AG09309 (cell line): ENCODE data around the gene ZFYVE28.

Experiments
- DNase-seq: peaks from one replicate; pipeline ENCODE4 v3.0.0-alpha.2; 2010; ENCODE audit warnings: low read depth
- H3K4me3 ChIP-seq: 2 replicates; pipeline ENCODE4 v1.5.1; 2011; ENCODE audit warnings: mild to moderate bottlenecking, low read depth, low read length, moderate library complexity; ENCODE audit not compliant: control insufficient read depth
- TF ChIP-seq, protein P1 (sequence below): IDR thresholded peaks from 2 replicates; pipeline ENCODE4 v1.5.1; 2011; ENCODE audit warnings: mild to moderate bottlenecking, low read depth, low read length, inconsistent platforms; ENCODE audit not compliant: insufficient read depth, control insufficient read depth; ENCODE audit errors: missing control alignments

The ZFYVE28 gene

GRCh38 chr4:2459589-2460349 is 41.3 kb upstream of the ZFYVE28 start:
- TF ChIP-seq, protein P1, sequence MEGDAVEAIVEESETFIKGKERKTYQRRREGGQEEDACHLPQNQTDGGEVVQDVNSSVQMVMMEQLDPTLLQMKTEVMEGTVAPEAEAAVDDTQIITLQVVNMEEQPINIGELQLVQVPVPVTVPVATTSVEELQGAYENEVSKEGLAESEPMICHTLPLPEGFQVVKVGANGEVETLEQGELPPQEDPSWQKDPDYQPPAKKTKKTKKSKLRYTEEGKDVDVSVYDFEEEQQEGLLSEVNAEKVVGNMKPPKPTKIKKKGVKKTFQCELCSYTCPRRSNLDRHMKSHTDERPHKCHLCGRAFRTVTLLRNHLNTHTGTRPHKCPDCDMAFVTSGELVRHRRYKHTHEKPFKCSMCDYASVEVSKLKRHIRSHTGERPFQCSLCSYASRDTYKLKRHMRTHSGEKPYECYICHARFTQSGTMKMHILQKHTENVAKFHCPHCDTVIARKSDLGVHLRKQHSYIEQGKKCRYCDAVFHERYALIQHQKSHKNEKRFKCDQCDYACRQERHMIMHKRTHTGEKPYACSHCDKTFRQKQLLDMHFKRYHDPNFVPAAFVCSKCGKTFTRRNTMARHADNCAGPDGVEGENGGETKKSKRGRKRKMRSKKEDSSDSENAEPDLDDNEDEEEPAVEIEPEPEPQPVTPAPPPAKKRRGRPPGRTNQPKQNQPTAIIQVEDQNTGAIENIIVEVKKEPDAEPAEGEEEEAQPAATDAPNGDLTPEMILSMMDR, result no peak
- no peak overlapping the region for H3K4me3 ChIP-seq
- no peak for DNase-seq

DNA sequence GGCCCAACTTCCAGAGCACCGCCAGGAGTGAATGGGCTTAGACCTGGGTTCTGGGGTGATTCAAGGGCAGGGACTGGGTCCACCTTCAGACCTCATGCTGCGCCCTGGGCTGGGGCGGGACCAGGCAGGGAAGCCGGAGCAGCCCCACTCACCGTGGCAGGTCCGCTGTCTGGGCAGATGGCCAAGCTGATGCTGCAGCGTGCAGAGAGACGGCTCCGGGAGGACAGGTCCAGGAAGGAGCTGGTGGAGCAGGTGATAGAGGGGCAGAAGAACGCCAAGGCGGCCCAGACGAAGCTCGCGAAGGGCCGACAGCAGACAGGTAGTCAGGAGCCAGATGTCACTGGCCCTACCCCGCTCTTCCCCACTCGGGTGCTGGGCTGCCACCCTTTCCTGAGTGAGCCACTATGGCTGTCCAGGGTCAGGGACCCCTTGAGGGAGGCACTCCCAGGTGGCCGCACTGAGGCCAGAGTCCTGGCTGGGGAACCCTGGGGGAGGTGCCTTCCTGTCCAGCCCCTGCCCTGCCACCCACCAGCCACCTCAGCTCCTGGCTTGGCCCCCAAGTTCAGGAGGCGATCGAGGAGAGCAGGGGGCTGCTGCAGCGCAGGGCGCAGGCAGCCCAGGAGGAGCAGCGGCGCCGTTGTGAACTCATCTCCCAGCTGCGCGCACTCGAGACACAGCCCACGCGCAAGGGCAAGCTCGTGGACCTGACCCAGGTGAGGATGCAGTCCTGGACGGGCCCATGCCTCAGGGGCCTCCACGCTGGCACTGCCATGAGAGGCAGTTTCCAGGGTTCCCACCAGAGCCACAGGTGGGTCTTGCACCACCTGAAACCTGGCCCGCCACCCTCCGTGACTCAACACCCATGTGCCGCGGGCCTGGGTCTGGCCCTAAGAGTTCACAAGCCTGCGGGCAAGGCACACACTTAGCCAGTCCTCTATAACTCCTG is 40.4 kb upstream of the ZFYVE28 start:
- DNase-seq, result no peak
- no peak overlapping the region for H3K4me3 ChIP-seq
- TF ChIP-seq, protein P1, result no peak

GRCh38 chr4:2457481-2458295 is 39.2 kb upstream of the ZFYVE28 start:
- H3K4me3 ChIP-seq, result no peak overlapping the region
- TF ChIP-seq, protein P1, result no peak
- no peak for DNase-seq

- DNase-seq, result no peak
- no peak overlapping the region for H3K4me3 ChIP-seq
- TF ChIP-seq, protein P1, result no peak
Observed at GRCh38 chr4:2451821-2452785, 33.7 kb upstream of the ZFYVE28 start.

DNA sequence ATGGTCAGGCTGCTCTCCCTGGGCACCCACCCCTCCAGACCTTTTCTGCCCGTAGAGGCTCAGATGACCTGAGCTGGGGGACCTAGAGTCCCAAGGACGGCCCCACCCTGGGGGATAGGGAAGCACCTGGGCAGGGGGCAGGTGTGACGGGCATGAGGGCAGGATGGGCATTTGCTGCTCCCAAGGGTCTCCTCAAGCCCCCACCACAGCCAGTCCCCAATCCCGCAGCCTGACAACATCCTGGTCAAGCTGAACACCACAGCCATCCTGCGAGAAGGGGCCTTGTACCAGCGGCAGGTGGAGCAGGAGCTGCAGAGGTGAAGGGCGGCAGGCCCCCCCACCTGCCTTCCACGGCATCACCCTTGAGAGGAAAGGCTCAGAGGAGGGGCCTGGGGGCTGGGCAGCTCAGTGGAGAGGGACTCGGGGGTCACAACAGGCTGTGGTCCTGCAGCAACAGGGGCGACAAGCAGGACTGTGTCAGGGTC is 32.6 kb upstream of the ZFYVE28 start:
- TF ChIP-seq, protein P1, result no peak
- DNase-seq, result no peak
- H3K4me3 ChIP-seq, result no peak overlapping the region
